NB4 (cell line): Measurements from ENCODE around the gene ALDOB.

Experiments used
- MYC ChIP-seq: IDR thresholded peaks from 2 replicates; pipeline ENCODE4 v1.6.1; 2011; ENCODE audit warnings: low read depth, low read length
- POLR2A ChIP-seq: IDR thresholded peaks from 2 replicates; pipeline ENCODE4 v1.6.1; 2011; ENCODE audit warnings: mild to moderate bottlenecking; ENCODE audit not compliant: insufficient read length; ENCODE audit errors: extremely low read depth
- TF ChIP-seq, protein P1 (sequence below): IDR thresholded peaks from 2 replicates; pipeline ENCODE4 v1.6.1; 2011; ENCODE audit warnings: low read depth, low read length
- TF ChIP-seq, protein P2 (sequence below): IDR thresholded peaks from one replicate; pipeline ENCODE4 v1.5.1; 2012; ENCODE audit warnings: low read depth, low read length

DNA sequence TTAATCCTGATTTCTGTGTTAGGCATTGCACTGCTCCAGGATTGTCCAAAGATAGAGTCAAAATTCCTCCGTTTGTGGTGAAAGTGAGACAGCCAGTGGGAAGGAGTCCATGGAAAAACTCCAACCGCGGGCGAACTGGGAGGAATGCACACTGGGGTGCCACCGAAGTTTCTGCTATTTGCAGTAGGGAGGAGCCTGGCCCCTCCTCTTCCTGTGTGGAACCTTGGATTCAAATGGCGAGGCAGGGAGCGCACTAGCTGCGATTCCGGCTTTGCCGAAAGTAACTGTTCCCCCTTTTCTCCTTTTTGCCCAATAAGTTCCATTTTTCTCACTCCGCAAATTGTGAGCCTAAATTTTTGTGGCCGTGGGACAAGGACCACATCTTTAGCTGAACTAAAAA lies 60.0 kb downstream of the ALDOB start:
- TF ChIP-seq, protein P1, sequence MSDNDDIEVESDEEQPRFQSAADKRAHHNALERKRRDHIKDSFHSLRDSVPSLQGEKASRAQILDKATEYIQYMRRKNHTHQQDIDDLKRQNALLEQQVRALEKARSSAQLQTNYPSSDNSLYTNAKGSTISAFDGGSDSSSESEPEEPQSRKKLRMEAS = no peak
- TF ChIP-seq, protein P2, sequence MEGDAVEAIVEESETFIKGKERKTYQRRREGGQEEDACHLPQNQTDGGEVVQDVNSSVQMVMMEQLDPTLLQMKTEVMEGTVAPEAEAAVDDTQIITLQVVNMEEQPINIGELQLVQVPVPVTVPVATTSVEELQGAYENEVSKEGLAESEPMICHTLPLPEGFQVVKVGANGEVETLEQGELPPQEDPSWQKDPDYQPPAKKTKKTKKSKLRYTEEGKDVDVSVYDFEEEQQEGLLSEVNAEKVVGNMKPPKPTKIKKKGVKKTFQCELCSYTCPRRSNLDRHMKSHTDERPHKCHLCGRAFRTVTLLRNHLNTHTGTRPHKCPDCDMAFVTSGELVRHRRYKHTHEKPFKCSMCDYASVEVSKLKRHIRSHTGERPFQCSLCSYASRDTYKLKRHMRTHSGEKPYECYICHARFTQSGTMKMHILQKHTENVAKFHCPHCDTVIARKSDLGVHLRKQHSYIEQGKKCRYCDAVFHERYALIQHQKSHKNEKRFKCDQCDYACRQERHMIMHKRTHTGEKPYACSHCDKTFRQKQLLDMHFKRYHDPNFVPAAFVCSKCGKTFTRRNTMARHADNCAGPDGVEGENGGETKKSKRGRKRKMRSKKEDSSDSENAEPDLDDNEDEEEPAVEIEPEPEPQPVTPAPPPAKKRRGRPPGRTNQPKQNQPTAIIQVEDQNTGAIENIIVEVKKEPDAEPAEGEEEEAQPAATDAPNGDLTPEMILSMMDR = no peak
- no peak for TF ChIP-seq POLR2A
- TF ChIP-seq MYC = no peak
